B cell (primary cell): Measurements from ENCODE around the gene PAX3. TPM values are rescaled to one million over a fixed set of nuclear protein-coding genes. Genes with fewer than 3 reads are reported as not detected.

Experiments used
- ATAC-seq: fragments of 200-7000 bp; cut with Tn5 transposase; one replicate; pipeline ENCODE4 v1.10.0; 2021; ENCODE audit warnings: low read depth, mild to moderate bottlenecking, moderate number of reproducible peaks, moderate library complexity
- CTCF ChIA-PET: fragments of 350-600 bp; sonication (Branson Sonifier 250); formaldehyde crosslinking; loops from one replicate; lab custom pipeline; 2021; ENCODE audit warnings: antibody characterized with exemption, inconsistent platforms; lab: Charles Lee
- POLR2A ChIA-PET: fragments of 350-600 bp; sonication (Branson Sonifier 250); formaldehyde crosslinking; loops from one replicate; lab custom pipeline; 2021; ENCODE audit warnings: antibody characterized with exemption; lab: Charles Lee
- DNase-seq: peaks from one replicate; pipeline ENCODE4 v3.0.0; 2013
- H2AFZ ChIP-seq: 2 replicates; pipeline ENCODE4 v1.6.1; 2012; ENCODE audit warnings: mild to moderate bottlenecking, low read depth, low read length; ENCODE audit not compliant: insufficient read depth, poor library complexity, severe bottlenecking
- H3K27ac ChIP-seq, 2 donors: 1 replicate in 1 of 2; 2 replicates in 1 of 2; pipeline ENCODE4 v1.5.1; 2012 to 2013; ENCODE audit warnings: low read length in 2 of 2, mild to moderate bottlenecking in 2 of 2, moderate library complexity in 1 of 2
- H3K27me3 ChIP-seq, 4 experiments: fragments of 200-600 bp in 1 of 4; sonication (generic) in 1 of 4; replicated peaks in 1 of 4; 1 replicate in 2 of 4; 2 replicates in 2 of 4; pipeline versions ENCODE4 v1.6.1 to v1.7.0; 2013 to 2016; ENCODE audit warnings: low read length in 3 of 4, mild to moderate bottlenecking in 2 of 4, mixed read lengths in 1 of 4, moderate library complexity in 1 of 4; ENCODE audit not compliant: insufficient read depth in 4 of 4, control insufficient read depth in 3 of 4; ENCODE audit errors: control extremely low read depth in 1 of 4
- H3K36me3 ChIP-seq, 2 experiments: replicated peaks in 1 of 2; 1 replicate in 1 of 2; 2 replicates in 1 of 2; pipeline versions ENCODE4 v1.6.1 to v1.7.1; 2013; ENCODE audit warnings: low read length in 1 of 2; ENCODE audit not compliant: insufficient read depth in 2 of 2, control insufficient read depth in 1 of 2; ENCODE audit errors: control extremely low read depth in 1 of 2, extremely low read depth in 1 of 2
- H3K4me1 ChIP-seq, 2 donors: fragments of 200-600 bp in 1 of 2; sonication (generic) in 1 of 2; 1 replicate in 1 of 2; 2 replicates in 1 of 2; pipeline versions ENCODE4 v1.5.1 to v1.6.1; 2013 to 2017; ENCODE audit warnings: low read length in 2 of 2; ENCODE audit not compliant: control insufficient read depth in 2 of 2, insufficient read depth in 2 of 2
- H3K4me2 ChIP-seq: replicated peaks from 2 replicates; pipeline ENCODE3; 2012; ENCODE audit warnings: mild to moderate bottlenecking, low read depth, low read length; ENCODE audit not compliant: poor library complexity, severe bottlenecking
- H3K4me3 ChIP-seq, 5 experiments: fragments of 200-600 bp in 1 of 5; sonication (generic) in 1 of 5; 1 replicate in 3 of 5; 2 replicates in 2 of 5; pipeline versions ENCODE4 v1.5.1 to v1.7.0; 2011 to 2016; ENCODE audit warnings: low read length in 4 of 5, mild to moderate bottlenecking in 4 of 5, low read depth in 2 of 5, control low read depth in 1 of 5, moderate library complexity in 1 of 5; ENCODE audit not compliant: insufficient read depth in 1 of 5; ENCODE audit errors: control extremely low read depth in 1 of 5, extremely low read depth in 1 of 5
- H3K79me2 ChIP-seq: fragments of 200-600 bp; sonication (generic); one replicate; pipeline ENCODE4 v1.6.0; 2016; ENCODE audit warnings: low read length; ENCODE audit not compliant: control insufficient read depth, insufficient read depth
- H3K9ac ChIP-seq: fragments of 200-600 bp; sonication (generic); 2 replicates; pipeline ENCODE4 v1.6.1; 2017; ENCODE audit warnings: mild to moderate bottlenecking, low read length, moderate library complexity
- H3K9me3 ChIP-seq, 3 donors: one replicate each; pipeline versions ENCODE4 v1.6.1 to v1.7.1; 2013; ENCODE audit warnings: low read length in 2 of 3; ENCODE audit not compliant: control insufficient read depth in 2 of 3, insufficient read depth in 1 of 3; ENCODE audit errors: control extremely low read depth in 1 of 3
- H4K20me1 ChIP-seq: 2 replicates; pipeline ENCODE4 v1.6.0; 2012; ENCODE audit warnings: mild to moderate bottlenecking, low read length; ENCODE audit not compliant: insufficient read depth, control insufficient read depth, poor library complexity, severe bottlenecking
- H3K27ac Mint-ChIP-seq: one replicate; pipeline ENCODE4 v1.8.0; 2021; ENCODE audit warnings: mixed read lengths
- H3K27me3 Mint-ChIP-seq: one replicate; pipeline ENCODE4 v1.8.0; 2021; ENCODE audit warnings: mixed read lengths
- H3K4me1 Mint-ChIP-seq: one replicate; pipeline ENCODE4 v1.8.0; 2021; ENCODE audit warnings: mixed read lengths
- H3K4me3 Mint-ChIP-seq: one replicate; pipeline ENCODE4 v1.8.0; 2021; ENCODE audit warnings: mixed read lengths
- H3K9me3 Mint-ChIP-seq: one replicate; pipeline ENCODE4 v1.8.0; 2022; ENCODE audit warnings: mixed read lengths; ENCODE audit not compliant: insufficient read depth
- EZH2 ChIP-seq: IDR thresholded peaks from 2 replicates; pipeline ENCODE4 v1.6.1; 2012; ENCODE audit warnings: borderline replicate concordance, low read depth, mild to moderate bottlenecking, moderate library complexity, low read length; ENCODE audit not compliant: insufficient read depth, poor library complexity, severe bottlenecking
- WGBS: methylation state at CpG from one replicate; pipeline ENCODE4 v1.1.5; 2013; ENCODE audit warnings: missing lambda C conversion rate; ENCODE audit not compliant: insufficient coverage; 5-methylcytosine and 5-hydroxymethylcytosine counted together
- intact Hi-C: fragments of 100-400 bp; cut with micrococcal nuclease; formaldehyde crosslinking; loops from one replicate; pipeline ENCODE4 v1.10.0; 2022
- polyA plus RNA-seq: library from polyadenylated mRNA; depleted of rRNA; stranded (reverse); fragments of >200 nt; gene quantifications from 2 replicates; pipeline ENCODE4 v1.2.3, GENCODE V29; 2012
- total RNA-seq, 2 donors: library from RNA; stranded (reverse); fragments of 120-200 nt in 1 of 2; gene quantifications; 1 replicate in 1 of 2; 2 replicates in 1 of 2; pipeline versions ENCODE4 v1.2.3 to v1.2.4, GENCODE V29; 2013 to 2022
- TF ChIP-seq, protein P1 (sequence below): fragments of 200-600 bp; IDR thresholded peaks from one replicate; pipeline ENCODE4 v1.8.0; 2022; ENCODE audit warnings: antibody characterized with exemption, mild to moderate bottlenecking

The PAX3 gene
- total and polyA plus RNA-seq, 2 donors (not counting 1 experiment from before 2014, with no cell fraction given) = not detected

DNA sequence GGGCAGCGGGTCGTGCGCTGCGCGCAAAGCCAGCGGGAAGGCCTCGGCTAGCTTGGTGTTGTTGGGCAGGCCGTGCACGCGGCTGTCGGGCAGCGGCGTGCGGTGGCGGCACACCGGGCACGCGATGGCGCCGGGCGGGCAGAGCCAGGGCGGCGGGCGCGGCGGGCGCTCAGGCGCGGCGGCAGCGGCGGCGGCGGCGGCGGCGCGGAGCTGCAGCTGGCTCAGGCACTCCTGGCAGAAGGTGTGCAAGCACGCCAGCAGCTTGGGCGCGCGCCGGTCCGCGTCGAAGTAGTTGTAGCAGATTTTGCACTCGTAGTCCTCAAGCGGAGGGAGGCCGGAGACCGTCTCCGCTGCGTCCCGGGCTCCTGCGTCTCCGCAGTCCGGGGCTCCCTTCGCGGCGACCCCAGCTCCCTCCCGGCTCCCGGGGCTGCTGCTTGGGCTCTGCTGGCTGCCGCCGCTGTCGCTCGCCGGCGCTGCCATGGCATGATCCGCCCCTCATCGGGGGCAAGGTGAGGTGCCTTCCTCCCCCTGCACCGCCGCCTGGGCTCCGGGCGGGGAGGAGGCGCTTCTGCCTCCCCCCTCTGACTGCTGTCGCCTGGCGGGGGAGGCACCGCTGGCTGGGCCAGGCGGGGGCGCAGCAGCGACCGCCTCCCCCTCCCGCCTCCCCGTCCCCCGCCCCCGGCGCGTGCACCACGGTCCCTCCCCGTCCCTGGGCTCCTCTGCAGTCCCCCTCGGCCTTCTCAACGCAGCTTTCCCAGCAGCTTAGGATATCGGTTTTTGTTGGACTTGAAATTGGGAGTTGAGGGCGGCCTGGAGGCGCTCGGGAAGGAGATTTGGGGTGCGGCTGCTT, 21.0 kb upstream of the PAX3 start:
- DNase-seq (peak; percentile 57), ATAC-seq (peak; percentile 42)
- no peak overlapping the region for H3K27ac ChIP-seq
- Mint-ChIP-seq H3K27me3 (peaks cover 50% of the 10 kb centered on the region), H3K4me3 (peak overlapping the region; percentile 79), H3K27ac (no peak overlapping the region), H3K9me3 (no peaks in the 10 kb centered on the region), H3K4me1 (peaks cover 15% of the 10 kb centered on the region)
- no peaks in the 10 kb centered on the region for H3K36me3 ChIP-seq
- no peak for TF ChIP-seq EZH2
- H3K4me1 ChIP-seq = peaks cover 12% of the 10 kb centered on the region in 2 donors
- ChIA-PET CTCF (interaction anchor here (1.0 to 1.5 kb wide), 3 partner anchors 162 to 242 kb away, joined by 3 to 5 read pairs (median 5); no protein-coding TSS in a partner anchor), POLR2A (no interaction called here)
- intact Hi-C loops = loop anchor here (2.0 kb wide), 1 partner anchor 107 kb away; no protein-coding TSS in a partner anchor
- H3K4me3 ChIP-seq = peak overlapping the region in 2 of 5 experiments; percentile 20 to 36
- H2AFZ ChIP-seq = peak overlapping the region; percentile 61
- WGBS = under 1% methylated on average over 77 of the region's 96 CpGs
- peaks cover 2 to 30% (median 27%) of the 10 kb centered on the region in 4 experiments for H3K27me3 ChIP-seq
- H3K9ac ChIP-seq = no peak overlapping the region
- H3K79me2 ChIP-seq = no peaks in the 10 kb centered on the region
- H3K9me3 ChIP-seq = peaks cover 0 to 8% (median 0%) of the 10 kb centered on the region in 3 donors
- peak overlapping the region; percentile 59 for H3K4me2 ChIP-seq
- no peaks in the 10 kb centered on the region for H4K20me1 ChIP-seq

DNA sequence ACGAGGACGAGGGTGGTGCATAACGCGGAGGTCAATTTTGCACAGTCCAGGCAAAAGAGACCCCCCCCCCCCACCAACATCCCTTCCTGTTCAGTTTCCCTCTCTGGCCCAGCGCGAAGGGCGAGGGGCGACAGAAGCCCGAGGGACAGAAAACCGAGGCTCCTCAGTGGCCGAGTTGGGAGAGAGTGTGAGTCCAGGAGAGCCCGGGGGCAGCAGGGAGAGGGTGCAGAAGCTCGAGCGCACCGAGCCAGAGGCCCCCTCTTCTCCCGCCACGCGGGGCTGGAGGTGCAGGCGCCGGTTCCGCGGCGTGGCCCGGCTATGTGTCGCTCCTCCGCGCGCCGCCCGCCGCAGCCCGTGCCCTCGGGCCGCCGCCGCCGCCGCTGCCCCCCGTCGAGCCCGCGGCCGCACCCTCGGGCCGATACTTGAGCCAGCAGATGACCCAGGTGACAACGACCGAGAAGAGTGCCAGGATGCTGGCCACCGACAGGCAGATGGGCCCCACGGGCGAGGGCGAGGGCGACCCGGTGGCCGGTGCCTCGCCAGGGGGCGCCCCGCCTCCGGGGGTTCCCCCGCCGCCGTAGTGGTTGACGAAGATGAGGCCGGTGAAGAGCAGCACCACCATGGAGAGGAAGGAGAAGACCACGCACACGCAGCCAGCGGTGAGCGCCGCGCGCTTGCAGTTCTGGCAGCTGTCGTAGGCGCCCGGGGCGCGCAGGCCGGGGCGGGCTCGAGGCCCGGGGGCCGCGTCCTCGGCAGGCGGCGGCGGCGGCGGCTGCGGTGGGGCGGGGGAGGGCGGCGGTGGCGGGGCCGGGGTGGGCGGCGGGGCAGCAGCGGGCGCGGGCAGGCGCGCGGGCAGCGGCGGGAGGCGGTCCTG, 20.2 kb upstream of the PAX3 start:
- Mint-ChIP-seq H3K4me3 (peak overlapping the region; percentile 89), H3K9me3 (no peaks in the 10 kb centered on the region), H3K27ac (no peak overlapping the region), H3K27me3 (peaks cover 58% of the 10 kb centered on the region), H3K4me1 (peaks cover 15% of the 10 kb centered on the region)
- Histone ChIP-seq H2AFZ (peak overlapping the region; percentile 48), H3K4me2 (peak overlapping the region; percentile 71), H3K9ac (peak overlapping the region; percentile 33), H3K36me3 (no peaks in the 10 kb centered on the region), H3K4me1 (peaks cover 12% of the 10 kb centered on the region in 2 donors), H3K79me2 (no peaks in the 10 kb centered on the region), H4K20me1 (no peaks in the 10 kb centered on the region), H3K27me3 (peaks cover 2 to 37% (median 25%) of the 10 kb centered on the region in 4 experiments), H3K27ac (no peak overlapping the region), H3K4me3 (peak overlapping the region in 4 of 5 experiments; percentile 24 to 56 (median 49)), H3K9me3 (peaks cover 0 to 8% (median 0%) of the 10 kb centered on the region in 3 donors)
- DNase-seq (peak; percentile 59), ATAC-seq (peak; percentile 60)
- CTCF ChIA-PET = interaction anchor here (0.6 to 2.7 kb wide), 23 partner anchors 14 to 336 kb away, joined by 3 to 71 read pairs (median 4); no protein-coding TSS in a partner anchor
- WGBS = under 1% methylated on average over 75 of the region's 104 CpGs
- intact Hi-C loops = loop anchor here (1.0 to 2.0 kb wide), 3 partner anchors 108 to 294 kb away; no protein-coding TSS in a partner anchor
- POLR2A ChIA-PET = interaction anchor here (0.7 kb wide), 3 partner anchors 292 to 869 kb away, joined by 3 to 7 read pairs (median 4); no protein-coding TSS in a partner anchor
- TF ChIP-seq EZH2 = no peak
- TF ChIP-seq, protein P1, sequence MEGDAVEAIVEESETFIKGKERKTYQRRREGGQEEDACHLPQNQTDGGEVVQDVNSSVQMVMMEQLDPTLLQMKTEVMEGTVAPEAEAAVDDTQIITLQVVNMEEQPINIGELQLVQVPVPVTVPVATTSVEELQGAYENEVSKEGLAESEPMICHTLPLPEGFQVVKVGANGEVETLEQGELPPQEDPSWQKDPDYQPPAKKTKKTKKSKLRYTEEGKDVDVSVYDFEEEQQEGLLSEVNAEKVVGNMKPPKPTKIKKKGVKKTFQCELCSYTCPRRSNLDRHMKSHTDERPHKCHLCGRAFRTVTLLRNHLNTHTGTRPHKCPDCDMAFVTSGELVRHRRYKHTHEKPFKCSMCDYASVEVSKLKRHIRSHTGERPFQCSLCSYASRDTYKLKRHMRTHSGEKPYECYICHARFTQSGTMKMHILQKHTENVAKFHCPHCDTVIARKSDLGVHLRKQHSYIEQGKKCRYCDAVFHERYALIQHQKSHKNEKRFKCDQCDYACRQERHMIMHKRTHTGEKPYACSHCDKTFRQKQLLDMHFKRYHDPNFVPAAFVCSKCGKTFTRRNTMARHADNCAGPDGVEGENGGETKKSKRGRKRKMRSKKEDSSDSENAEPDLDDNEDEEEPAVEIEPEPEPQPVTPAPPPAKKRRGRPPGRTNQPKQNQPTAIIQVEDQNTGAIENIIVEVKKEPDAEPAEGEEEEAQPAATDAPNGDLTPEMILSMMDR = no peak
